Measurements from ENCODE around the gene LYSMD4.
"Not testable (repeated sequence)": the region's sequence is repeated elsewhere in the genome, so short reads cannot be mapped to it uniquely, and the experiment has no call there.

The LYSMD4 gene

DNA sequence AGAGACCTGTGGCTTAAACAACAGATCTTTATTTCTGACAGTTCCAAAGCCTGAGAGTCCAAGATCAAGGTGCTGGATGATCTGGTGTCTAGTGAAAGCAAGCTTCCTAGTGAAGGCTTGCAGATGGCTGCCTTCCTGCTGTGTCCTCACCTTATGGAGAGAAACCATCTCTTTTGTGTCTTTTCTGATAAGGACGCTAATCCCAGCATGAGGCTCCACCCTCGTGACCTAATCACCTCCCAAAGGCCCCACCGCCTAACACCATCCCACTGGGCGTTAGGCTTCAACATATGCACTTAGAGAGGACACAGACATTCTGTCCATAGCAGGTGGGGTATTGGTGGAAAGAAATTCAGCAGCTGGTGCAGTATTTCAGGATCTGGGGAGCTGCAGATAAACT is 19.8 kb upstream of the LYSMD4 start:
- TF ChIP-seq, protein P1, sequence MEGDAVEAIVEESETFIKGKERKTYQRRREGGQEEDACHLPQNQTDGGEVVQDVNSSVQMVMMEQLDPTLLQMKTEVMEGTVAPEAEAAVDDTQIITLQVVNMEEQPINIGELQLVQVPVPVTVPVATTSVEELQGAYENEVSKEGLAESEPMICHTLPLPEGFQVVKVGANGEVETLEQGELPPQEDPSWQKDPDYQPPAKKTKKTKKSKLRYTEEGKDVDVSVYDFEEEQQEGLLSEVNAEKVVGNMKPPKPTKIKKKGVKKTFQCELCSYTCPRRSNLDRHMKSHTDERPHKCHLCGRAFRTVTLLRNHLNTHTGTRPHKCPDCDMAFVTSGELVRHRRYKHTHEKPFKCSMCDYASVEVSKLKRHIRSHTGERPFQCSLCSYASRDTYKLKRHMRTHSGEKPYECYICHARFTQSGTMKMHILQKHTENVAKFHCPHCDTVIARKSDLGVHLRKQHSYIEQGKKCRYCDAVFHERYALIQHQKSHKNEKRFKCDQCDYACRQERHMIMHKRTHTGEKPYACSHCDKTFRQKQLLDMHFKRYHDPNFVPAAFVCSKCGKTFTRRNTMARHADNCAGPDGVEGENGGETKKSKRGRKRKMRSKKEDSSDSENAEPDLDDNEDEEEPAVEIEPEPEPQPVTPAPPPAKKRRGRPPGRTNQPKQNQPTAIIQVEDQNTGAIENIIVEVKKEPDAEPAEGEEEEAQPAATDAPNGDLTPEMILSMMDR (IDR thresholded peaks at IDR 0.05; ENCODE audit: low read depth, low read length) = no peak
- H3K4me3 ChIP-seq (ENCODE audit: low read depth, low read length) = no peak overlapping the region

DNA sequence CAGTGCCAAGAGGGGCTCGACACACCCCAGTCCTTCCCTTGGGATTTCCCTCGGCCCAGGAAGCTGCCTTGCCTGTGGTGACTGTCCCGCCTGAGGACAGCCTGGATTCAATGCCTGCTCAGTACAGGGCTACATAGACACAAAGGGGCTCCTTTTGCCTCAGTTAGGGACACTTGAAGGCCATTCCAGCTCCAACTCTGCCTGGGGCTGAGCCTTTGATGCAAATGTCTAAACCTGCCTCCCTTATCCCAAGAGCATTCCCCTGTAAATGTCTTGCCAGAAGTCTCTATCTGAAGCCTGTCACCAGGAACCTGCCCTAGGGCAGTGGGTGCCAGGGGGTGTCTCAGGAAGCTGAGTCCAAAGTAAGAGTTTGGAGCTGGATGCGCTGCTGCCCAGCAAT is 19.3 kb upstream of the LYSMD4 start:
- TF ChIP-seq, protein P1 (IDR thresholded peaks at IDR 0.05; ENCODE audit: low read depth, low read length) = no peak
- H3K4me3 ChIP-seq (ENCODE audit: low read depth, low read length) = no peak overlapping the region

DNA sequence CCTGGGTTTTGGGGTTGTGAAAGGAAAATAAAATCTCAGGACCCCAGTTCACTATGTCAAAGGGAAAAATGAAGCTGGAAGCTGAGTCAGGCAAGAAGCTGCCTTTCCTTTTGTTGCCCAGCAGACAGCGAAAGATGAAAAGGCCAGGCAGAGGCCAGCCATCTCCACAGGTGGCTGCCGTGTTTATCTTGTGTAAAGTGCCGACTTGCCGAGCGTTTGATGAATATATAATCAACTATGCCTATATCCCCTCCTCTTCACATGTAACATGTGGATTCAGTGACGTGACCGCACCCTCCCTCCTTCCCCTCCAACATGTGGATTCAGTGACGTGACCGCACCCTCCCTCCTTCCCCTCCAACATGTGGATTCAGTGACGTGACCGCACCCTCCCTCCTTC is 17.1 kb upstream of the LYSMD4 start:
- H3K4me3 ChIP-seq (ENCODE audit: low read depth, low read length) = not testable (repeated sequence)

DNA sequence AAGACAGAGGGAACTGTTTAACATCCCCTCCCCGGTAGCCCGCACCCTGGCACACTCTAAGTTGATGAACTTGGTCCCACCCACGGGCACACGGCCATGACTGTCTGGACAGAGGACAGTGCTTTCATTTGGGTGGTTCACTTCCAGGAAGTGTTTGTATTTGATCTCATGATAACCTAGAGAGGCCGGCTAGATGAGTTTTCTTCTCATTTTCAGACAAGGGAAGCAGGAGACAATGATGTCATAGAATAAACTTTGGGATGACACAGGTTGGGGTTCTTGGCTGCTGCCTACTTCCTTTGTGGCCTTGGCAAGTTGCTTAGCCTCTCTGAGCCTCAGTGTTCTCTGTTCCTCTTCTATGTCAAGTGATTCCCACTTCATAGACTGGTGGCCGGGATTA is 16.1 kb upstream of the LYSMD4 start:
- no peak overlapping the region for H3K4me3 ChIP-seq (ENCODE audit: low read depth, low read length)
- TF ChIP-seq, protein P1 (IDR thresholded peaks at IDR 0.05; ENCODE audit: low read depth, low read length) = no peak

DNA sequence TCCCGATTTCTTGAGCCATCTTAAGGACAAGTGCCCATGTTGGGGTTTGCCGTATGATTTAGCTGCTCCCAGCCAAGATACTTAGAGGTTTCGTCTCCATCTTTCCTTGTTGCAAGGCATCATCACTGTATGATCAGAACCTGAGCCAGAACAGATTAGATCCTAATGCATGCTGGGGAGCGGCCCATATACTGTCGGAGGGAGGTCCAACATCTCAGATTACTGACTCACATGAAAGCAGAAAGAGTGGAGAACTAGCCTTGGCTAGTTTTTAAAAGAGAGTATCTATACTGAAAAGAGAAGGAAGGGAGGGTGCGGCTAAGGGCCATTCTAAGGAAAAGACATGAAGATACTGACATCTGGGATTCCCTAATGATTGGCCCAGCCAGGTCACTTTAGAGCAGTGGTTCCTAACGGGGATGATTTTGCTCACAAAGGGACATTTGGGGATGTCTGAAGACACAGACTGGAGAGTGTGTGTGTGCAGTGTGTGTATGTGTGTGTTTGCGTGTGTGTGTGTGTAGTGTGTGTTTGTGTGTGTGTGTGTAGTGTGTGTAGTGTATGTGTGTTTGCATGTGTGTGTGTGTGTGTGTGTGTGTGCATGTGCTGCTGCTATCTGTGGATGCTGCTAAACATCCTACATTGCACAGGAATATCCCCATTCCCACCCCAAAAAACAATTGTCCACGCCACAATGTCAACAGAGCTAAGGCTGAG is 12.3 kb upstream of the LYSMD4 start:
- no peak overlapping the region for H3K4me3 ChIP-seq (ENCODE audit: low read depth, low read length)
- TF ChIP-seq, protein P1 (IDR thresholded peaks at IDR 0.05; ENCODE audit: low read depth, low read length) = no peak

DNA sequence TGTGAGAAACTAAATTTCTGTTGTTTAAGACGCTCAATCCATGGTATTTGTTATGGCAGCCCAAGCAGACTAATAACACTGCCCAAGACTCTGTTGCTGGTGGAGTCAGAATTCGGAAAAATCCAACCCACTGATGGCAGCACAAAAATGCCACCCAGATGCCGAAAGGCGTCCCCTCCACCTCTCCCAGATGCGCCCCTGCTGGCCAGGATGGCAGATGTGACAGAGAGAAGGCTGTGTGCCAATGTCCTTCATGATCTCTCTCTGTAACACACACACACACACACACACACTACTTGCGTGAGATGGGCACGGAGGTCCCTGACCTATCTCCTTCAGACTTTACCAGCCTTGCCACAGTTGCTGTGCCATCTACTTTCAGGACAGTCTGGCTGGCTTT is 10.9 kb upstream of the LYSMD4 start:
- no peak overlapping the region for H3K4me3 ChIP-seq (ENCODE audit: low read depth, low read length)
- TF ChIP-seq, protein P1 (IDR thresholded peaks at IDR 0.05; ENCODE audit: low read depth, low read length) = no peak

DNA sequence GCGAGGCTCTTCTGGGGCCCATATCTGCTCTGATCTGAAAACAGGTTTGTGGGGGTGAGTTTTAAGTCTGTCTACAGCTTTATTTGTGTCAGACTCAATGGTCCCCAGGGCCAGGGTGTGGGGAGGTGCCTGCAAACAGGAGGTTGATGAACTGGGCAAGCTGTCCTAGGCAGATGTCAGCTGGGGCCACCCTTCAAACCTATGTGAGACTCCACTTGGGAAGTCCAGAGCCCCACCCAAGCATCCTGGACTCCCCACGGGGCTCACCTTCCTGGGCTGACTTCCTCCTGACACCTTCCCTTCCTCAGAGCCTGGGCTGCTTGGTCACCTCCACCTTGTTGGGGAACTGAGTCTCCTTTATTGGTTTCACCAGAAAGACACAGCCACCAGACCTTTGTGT is 8.6 kb upstream of the LYSMD4 start:
- no peak overlapping the region for H3K4me3 ChIP-seq (ENCODE audit: low read depth, low read length)
- TF ChIP-seq, protein P1 (IDR thresholded peaks at IDR 0.05; ENCODE audit: low read depth, low read length) = no peak

Measured in WI38 (cell line).